C1 segment of cervical spinal cord (tissue), 14 donors: ENCODE results near the gene MYL10.
"Not testable (repeated sequence)": the region's sequence is repeated elsewhere in the genome, so short reads cannot be mapped to it uniquely, and the experiment has no call there.

Source experiments
- DNase-seq, 14 donors: peaks; one replicate each; lab custom pipeline; 2025; lab: John Stamatoyannopoulos, UW

Gene MYL10

GRCh38 chr7:101618916-101619315 is 10.2 kb downstream of the MYL10 start:
- DNase-seq = no peak

GRCh38 chr7:101618207-101618839 is 10.8 kb downstream of the MYL10 start:
- DNase-seq = no peak

GRCh38 chr7:101617451-101618206 is 11.5 kb downstream of the MYL10 start:
- DNase-seq = peak in 1 of 14 donors; percentile 82

- no peak for DNase-seq
Observed at GRCh38 chr7:101615446-101615845, 13.7 kb downstream of the MYL10 start.

GRCh38 chr7:101614939-101615302 is 14.2 kb downstream of the MYL10 start:
- no peak for DNase-seq

GRCh38 chr7:101614098-101614938 is 14.8 kb downstream of the MYL10 start:
- no peak for DNase-seq

GRCh38 chr7:101612885-101613515 is 16.1 kb downstream of the MYL10 start:
- no peak for DNase-seq

GRCh38 chr7:101608772-101609713 is 20.1 kb downstream of the MYL10 start:
- DNase-seq = no peak

GRCh38 chr7:101606498-101606923 is 22.6 kb downstream of the MYL10 start:
- no peak for DNase-seq

GRCh38 chr7:101605611-101606497 is 23.2 kb downstream of the MYL10 start:
- DNase-seq = no peak

GRCh38 chr7:101604934-101605332 is 24.2 kb downstream of the MYL10 start:
- not testable (repeated sequence) for DNase-seq

GRCh38 chr7:101604331-101604933 is 24.7 kb downstream of the MYL10 start:
- no peak for DNase-seq

- peak in 10 of 14 donors; percentile 6 to 54 (median 17) for DNase-seq
Observed at GRCh38 chr7:101602484-101603241, 26.4 kb downstream of the MYL10 start.

GRCh38 chr7:101602082-101602481 is 27.0 kb downstream of the MYL10 start:
- DNase-seq = no peak

GRCh38 chr7:101599787-101600186 is 29.3 kb downstream of the MYL10 start:
- DNase-seq = no peak

- DNase-seq = no peak
Observed at GRCh38 chr7:101598986-101599771, 29.9 kb downstream of the MYL10 start.

GRCh38 chr7:101598422-101598985 is 30.6 kb downstream of the MYL10 start:
- DNase-seq = peak in 1 of 14 donors; percentile 23
